WTC11 (cell line): Measurements from ENCODE around the gene P2RY12. TPM values are rescaled to one million over a fixed set of nuclear protein-coding genes. Genes with fewer than 3 reads are reported as not detected.

Experiments
- ATAC-seq: fragments of 200-7000 bp; cut with Tn5 transposase; 2 replicates; pipeline ENCODE4 v1.10.0; 2021; ENCODE audit warnings: mild to moderate bottlenecking, moderate library complexity
- Bru-seq: library from RNA; stranded (reverse); fragments of 400-500 nt; gene quantifications from one replicate; lab custom pipeline; 2021; lab: Mats Ljungman, UMichigan
- CTCF ChIA-PET: fragments of 300-600 bp; sonication (Branson Sonifier 250); formaldehyde crosslinking; loops from one replicate; lab custom pipeline; 2021; ENCODE audit warnings: antibody characterized with exemption; lab: Charles Lee
- POLR2A ChIA-PET: fragments of 350-600 bp; sonication (Branson Sonifier 250); formaldehyde crosslinking; loops from one replicate; lab custom pipeline; 2021; ENCODE audit warnings: antibody characterized with exemption; lab: Charles Lee
- DNase-seq: peaks from one replicate; pipeline ENCODE4 v3.0.0; 2021; ENCODE audit warnings: low spot score
- H3K27ac Mint-ChIP-seq: 2 replicates; pipeline ENCODE4 v1.8.0; 2021; ENCODE audit warnings: mixed read lengths
- H3K27me3 Mint-ChIP-seq: 2 replicates; pipeline ENCODE4 v1.8.0; 2021; ENCODE audit warnings: low read depth, mild to moderate bottlenecking, moderate library complexity, mixed read lengths
- H3K36me3 Mint-ChIP-seq: 2 replicates; pipeline ENCODE4 v1.8.0; 2021; ENCODE audit warnings: mixed read lengths
- H3K4me1 Mint-ChIP-seq: 2 replicates; pipeline ENCODE4 v1.8.0; 2022; ENCODE audit warnings: mixed read lengths
- H3K4me3 Mint-ChIP-seq: 2 replicates; pipeline ENCODE4 v1.8.0; 2021; ENCODE audit warnings: mild to moderate bottlenecking, moderate library complexity, mixed read lengths
- H3K9me3 Mint-ChIP-seq: 2 replicates; pipeline ENCODE4 v1.8.0; 2021; ENCODE audit warnings: mixed read lengths
- AFF4 ChIP-seq: sonication (generic); formaldehyde crosslinking; IDR thresholded peaks from 2 replicates; pipeline ENCODE4 v1.8.1; 2023; ENCODE audit warnings: mild to moderate bottlenecking, missing genetic modification reagents, borderline replicate concordance
- AR ChIP-seq: fragments of 250-450 bp; sonication (Bioruptor Pico); IDR thresholded peaks from 2 replicates; pipeline ENCODE4 v1.9.0; 2021; ENCODE audit warnings: mild to moderate bottlenecking
- E2F4 ChIP-seq: sonication (generic); formaldehyde crosslinking; IDR thresholded peaks from 2 replicates; pipeline ENCODE4 v1.8.1; 2022; ENCODE audit warnings: low read depth, mild to moderate bottlenecking, moderate library complexity, missing genetic modification reagents, borderline replicate concordance
- ESRRA ChIP-seq: sonication (generic); formaldehyde crosslinking; IDR thresholded peaks from 2 replicates; pipeline ENCODE4 v1.8.1; 2022; ENCODE audit warnings: mild to moderate bottlenecking, missing genetic modification reagents, borderline replicate concordance
- FOXK1 ChIP-seq: sonication (generic); formaldehyde crosslinking; IDR thresholded peaks from 2 replicates; pipeline ENCODE4 v1.8.0; 2022; ENCODE audit warnings: mild to moderate bottlenecking, moderate library complexity, missing genetic modification reagents
- FOXP4 ChIP-seq: sonication (generic); formaldehyde crosslinking; IDR thresholded peaks from 2 replicates; pipeline ENCODE4 v1.8.0; 2022; ENCODE audit warnings: mild to moderate bottlenecking, missing genetic modification reagents
- NR2C2 ChIP-seq: sonication (generic); formaldehyde crosslinking; IDR thresholded peaks from 2 replicates; pipeline ENCODE4 v1.8.0; 2022; ENCODE audit warnings: mild to moderate bottlenecking, missing genetic modification reagents
- SMAD3 ChIP-seq: sonication (generic); formaldehyde crosslinking; IDR thresholded peaks from 2 replicates; pipeline ENCODE4 v1.8.0; 2022; ENCODE audit warnings: missing genetic modification reagents, mild to moderate bottlenecking, borderline replicate concordance
- STAT6 ChIP-seq: sonication (generic); formaldehyde crosslinking; conservative IDR thresholded peaks from 2 replicates; pipeline ENCODE4 v1.8.1; 2023; ENCODE audit warnings: mild to moderate bottlenecking, low read depth, missing genetic modification reagents, moderate library complexity
- TEAD4 ChIP-seq: sonication (generic); formaldehyde crosslinking; IDR thresholded peaks from 2 replicates; pipeline ENCODE4 v1.8.0; 2022; ENCODE audit warnings: mild to moderate bottlenecking, missing genetic modification reagents
- USF2 ChIP-seq: sonication (generic); formaldehyde crosslinking; IDR thresholded peaks from 2 replicates; pipeline ENCODE4 v1.8.1; 2023; ENCODE audit warnings: mild to moderate bottlenecking, missing genetic modification reagents, moderate library complexity
- ZBTB43 ChIP-seq: sonication (generic); formaldehyde crosslinking; IDR thresholded peaks from 2 replicates; pipeline ENCODE4 v1.8.1; 2023; ENCODE audit warnings: mild to moderate bottlenecking, missing genetic modification reagents
- ZNF121 ChIP-seq: sonication (generic); formaldehyde crosslinking; IDR thresholded peaks from 2 replicates; pipeline ENCODE4 v1.8.0; 2023; ENCODE audit warnings: missing genetic modification reagents
- ZNF317 ChIP-seq: sonication (generic); formaldehyde crosslinking; IDR thresholded peaks from 2 replicates; pipeline ENCODE4 v1.8.1; 2023; ENCODE audit warnings: low read depth, mild to moderate bottlenecking, moderate library complexity, missing genetic modification reagents, borderline replicate concordance
- ZNF396 ChIP-seq: fragments of 250-450 bp; sonication (Bioruptor Pico); IDR thresholded peaks from 2 replicates; pipeline ENCODE4 v1.8.0; 2021; ENCODE audit warnings: mild to moderate bottlenecking, moderate library complexity, borderline replicate concordance
- long read RNA-seq, 3 experiments: library from RNA in 1 of 3; library from capped mRNA in 1 of 3; library from polyadenylated mRNA in 1 of 3; unstranded in 2 of 3; stranded (forward) in 1 of 3; transcript quantifications; one replicate each; pipeline ENCODE4 v2.0.0, GENCODE V29; 2021
- total RNA-seq: library from RNA; stranded (reverse); gene quantifications from 3 replicates; pipeline ENCODE4 v1.2.3, GENCODE V29; 2021

The P2RY12 gene
- total RNA-seq = not detected in 3 replicates
- Bru-seq, nascent RNA = not detected
- long read RNA-seq, experiment 1 = 0 reads
- long read RNA-seq, experiment 2 = 0 reads
- long read RNA-seq, experiment 3 = 0 reads

- no peak for DNase-seq
- Mint-ChIP-seq H3K4me3 (no peak within 1 kb of the TSS), H3K27me3 (no peaks in the 10 kb centered on the region), H3K4me1 (peaks cover 8% of the 10 kb centered on the region), H3K9me3 (no peaks in the 10 kb centered on the region), H3K27ac (no peak within 1 kb of the TSS), H3K36me3 (peaks cover 33% of the 10 kb centered on the region)
- no peak for ATAC-seq
- TF ChIP-seq SMAD3 (CRISPR knock-in tag) (no peak), ESRRA (no peak), STAT6 (CRISPR knock-in tag) (no peak), ZBTB43 (CRISPR knock-in tag) (no peak), FOXP4 (no peak), FOXK1 (CRISPR knock-in tag) (no peak), ZNF396 (CRISPR knock-in tag) (no peak), USF2 (CRISPR knock-in tag) (no peak)
- POLR2A ChIA-PET = no interaction called here
- CTCF ChIA-PET = no interaction called here
Measured at GRCh38 chr3:151384741-151385174, at the start of gene P2RY12. Gene P2RY12 (minus strand): TSS chr3:151384753. CDS start chr3:151338845, 45,908 bp downstream.

GRCh38 chr3:151432616-151433372, 48.2 kb upstream of the P2RY12 start:
- ChIA-PET CTCF (no interaction called here), POLR2A (no interaction called here)
- Mint-ChIP-seq H3K4me1 (peaks cover 40% of the 10 kb centered on the region), H3K9me3 (peaks cover 5% of the 10 kb centered on the region), H3K36me3 (peaks cover 20% of the 10 kb centered on the region), H3K27me3 (peaks cover 14% of the 10 kb centered on the region), H3K27ac (no peak overlapping the region), H3K4me3 (no peak overlapping the region)
- no peak for ATAC-seq
- no peak for DNase-seq
- no peak for TF ChIP-seq ZNF317 (CRISPR knock-in tag)
- no peak for TF ChIP-seq AR
- TF ChIP-seq AFF4 (CRISPR knock-in tag) = no peak
- TF ChIP-seq NR2C2 (CRISPR knock-in tag) = no peak
- no peak for TF ChIP-seq TEAD4 (CRISPR knock-in tag)
- TF ChIP-seq E2F4 = no peak
- no peak for TF ChIP-seq ZNF121 (CRISPR knock-in tag)
